ENCODE measurements around the gene JPH2. TPM values are rescaled to one million over a fixed set of nuclear protein-coding genes. Genes with fewer than 3 reads are reported as not detected.

The JPH2 gene
- total and polyA plus RNA-seq, 10 of the 15 experiments (the other 5 are each of a cell fraction or from before 2014, with no cell fraction given): 0.16 TPM; not detected in 9

- DNase-seq (ENCODE audit: low read depth, low spot score) (no peak), FAIRE-seq (no peak), ATAC-seq (no peak)
- Histone ChIP-seq H3K27ac (ENCODE audit: control insufficient read depth, insufficient read depth) (no peak overlapping the region), H4K20me1 (ENCODE audit: control insufficient read depth, insufficient read depth) (no peaks in the 10 kb centered on the region), H3K4me1 (ENCODE audit: control insufficient read depth, insufficient read depth, low read length) (peaks cover 14% of the 10 kb centered on the region), H3K9ac (ENCODE audit: control insufficient read depth, insufficient read depth, low read length) (no peak overlapping the region), H2AFZ (ENCODE audit: control insufficient read depth, low read depth, low read length) (no peak overlapping the region), H3K27me3 (replicated peaks in 1 of 2; ENCODE audit: control insufficient read depth in 2 of 2, insufficient read depth in 2 of 2, low read length in 1 of 2) (no peaks in the 10 kb centered on the region), H3K36me3 (ENCODE audit: control insufficient read depth in 2 of 2, insufficient read depth in 2 of 2, low read length in 1 of 2) (no peaks in the 10 kb centered on the region), H3K79me2 (ENCODE audit: control insufficient read depth, insufficient read depth, low read length) (no peaks in the 10 kb centered on the region), H3K9me3 (replicated peaks; ENCODE audit: control insufficient read depth, insufficient read depth, low read length) (no peaks in the 10 kb centered on the region), H3K4me3 (no peak overlapping the region), H3K4me2 (ENCODE audit: control insufficient read depth, insufficient read depth) (0 out of 2 replicates have a peak overlapping the region, but pooled peaks have one; percentile 12)
- in situ Hi-C loops (cut with MboI) (loop anchor here (5.0 to 10.0 kb wide), 3 partner anchors 93 to 386 kb away; partner anchors contain the start of gene FITM2), intact Hi-C loops (cut with micrococcal nuclease; ENCODE audit: unreplicated experiment) (loop anchor here (5.0 kb wide), 2 partner anchors 243 to 463 kb away; no protein-coding TSS in a partner anchor)
- BruUV-seq (replicated peaks): no TSS peak
- CTCF ChIA-PET: interaction anchor here (0.6 to 10.1 kb wide), 17 partner anchors 9 to 464 kb away, joined by 3 to 257 read pairs (median 5); partner anchors contain the start of genes FITM2 and OSER1
- TF ChIP-seq SMARCA5 (IDR thresholded peaks at IDR 0.05): no peak
- TF ChIP-seq RUNX3 (IDR thresholded peaks at IDR 0.05; ENCODE audit: low read length): peak; percentile 25; the same call in 1 of the 2 replicates
- whole genome bisulfite sequencing (ENCODE audit: insufficient coverage, insufficient replicate concordance, low lambda C conversion rate, missing lambda C conversion rate): 54% methylated on average over 5 of the region's 5 CpGs
- RAD21 ChIA-PET (ENCODE audit: unreplicated experiment): interaction anchor here (1.0 to 4.5 kb wide), 3 partner anchors 93 to 250 kb away, joined by 4 to 73 read pairs (median 12); partner anchors contain the start of gene FITM2
- POLR2A ChIA-PET: interaction anchor here (2.4 kb wide), 1 partner anchor 92 kb away, joined by 8 read pairs; the partner anchor contains the start of gene FITM2
- SMC1A ChIA-PET (ENCODE audit: uncharacterized antibody, unreplicated experiment): interaction anchor here (0.9 to 8.1 kb wide), 3 partner anchors 93 to 166 kb away, joined by 4 to 118 read pairs (median 13); partner anchors contain the start of gene FITM2
Observed at GRCh38 chr20:44219170-44219730, 32.3 kb upstream of the JPH2 start.

GRCh38 chr20:44218446-44218845 is 31.5 kb upstream of the JPH2 start:
- H3K4me1 ChIP-seq (ENCODE audit: control insufficient read depth, insufficient read depth, low read length): peaks cover 14% of the 10 kb centered on the region
- no peak for DNase-seq (ENCODE audit: low read depth, low spot score)
- SMC1A ChIA-PET (ENCODE audit: uncharacterized antibody, unreplicated experiment): interaction anchor here (0.9 to 8.1 kb wide), 4 partner anchors 93 to 167 kb away, joined by 4 to 118 read pairs (median 8); partner anchors contain the start of gene FITM2

More at GRCh38 chr20:44218446-44218845, 31.5 kb upstream of the JPH2 start:
- WGBS (ENCODE audit: insufficient coverage, insufficient replicate concordance, low lambda C conversion rate, missing lambda C conversion rate): 25% methylated on average over 4 of the region's 4 CpGs
- Histone ChIP-seq H3K27ac (ENCODE audit: control insufficient read depth, insufficient read depth) (no peak overlapping the region), H3K9me3 (replicated peaks; ENCODE audit: control insufficient read depth, insufficient read depth, low read length) (no peaks in the 10 kb centered on the region), H3K4me3 (no peak overlapping the region), H3K4me2 (ENCODE audit: control insufficient read depth, insufficient read depth) (no peak overlapping the region), H3K9ac (ENCODE audit: control insufficient read depth, insufficient read depth, low read length) (no peak overlapping the region), H4K20me1 (ENCODE audit: control insufficient read depth, insufficient read depth) (no peaks in the 10 kb centered on the region), H3K27me3 (replicated peaks in 1 of 2; ENCODE audit: control insufficient read depth in 2 of 2, insufficient read depth in 2 of 2, low read length in 1 of 2) (no peaks in the 10 kb centered on the region), H3K36me3 (ENCODE audit: control insufficient read depth in 2 of 2, insufficient read depth in 2 of 2, low read length in 1 of 2) (no peaks in the 10 kb centered on the region), H3K79me2 (ENCODE audit: control insufficient read depth, insufficient read depth, low read length) (no peaks in the 10 kb centered on the region), H2AFZ (ENCODE audit: control insufficient read depth, low read depth, low read length) (peak overlapping the region; percentile 36; the same call in 1 of the 2 replicates)
- in situ Hi-C loops (cut with MboI): loop anchor here (5.0 to 10.0 kb wide), 3 partner anchors 94 to 386 kb away; partner anchors contain the start of gene FITM2
- no TSS peak for BruUV-seq (replicated peaks)
- CTCF ChIA-PET: interaction anchor here (0.6 to 10.1 kb wide), 20 partner anchors 8 to 768 kb away, joined by 3 to 257 read pairs (median 5); partner anchors contain the start of genes FITM2 and OSER1
- intact Hi-C loops (cut with micrococcal nuclease; ENCODE audit: unreplicated experiment): loop anchor here (5.0 kb wide), 2 partner anchors 244 to 464 kb away; no protein-coding TSS in a partner anchor
- no peak for ATAC-seq
- POLR2A ChIA-PET: interaction anchor here (2.4 kb wide), 1 partner anchor 93 kb away, joined by 8 read pairs; the partner anchor contains the start of gene FITM2
- RAD21 ChIA-PET (ENCODE audit: unreplicated experiment): interaction anchor here (0.9 to 4.5 kb wide), 4 partner anchors 94 to 251 kb away, joined by 3 to 73 read pairs (median 8); partner anchors contain the start of gene FITM2
- FAIRE-seq: no peak
- TF ChIP-seq SPI1 (IDR thresholded peaks at IDR 0.05; ENCODE audit: borderline replicate concordance, insufficient read depth, low read depth, low read length): no peak
- TF ChIP-seq RUNX3 (IDR thresholded peaks at IDR 0.05; ENCODE audit: low read length): peak; percentile 44

Measured in GM12878 (cell line).